Measurements from ENCODE around the gene GNPDA1. TPM values are rescaled to one million over a fixed set of nuclear protein-coding genes. Genes with fewer than 3 reads are reported as not detected.

The GNPDA1 gene
- total and polyA plus RNA-seq, 9 of the 15 experiments (the other 6 are each of a cell fraction or from before 2014, with no cell fraction given): 14.1 to 145 (median 52.2) TPM

DNA sequence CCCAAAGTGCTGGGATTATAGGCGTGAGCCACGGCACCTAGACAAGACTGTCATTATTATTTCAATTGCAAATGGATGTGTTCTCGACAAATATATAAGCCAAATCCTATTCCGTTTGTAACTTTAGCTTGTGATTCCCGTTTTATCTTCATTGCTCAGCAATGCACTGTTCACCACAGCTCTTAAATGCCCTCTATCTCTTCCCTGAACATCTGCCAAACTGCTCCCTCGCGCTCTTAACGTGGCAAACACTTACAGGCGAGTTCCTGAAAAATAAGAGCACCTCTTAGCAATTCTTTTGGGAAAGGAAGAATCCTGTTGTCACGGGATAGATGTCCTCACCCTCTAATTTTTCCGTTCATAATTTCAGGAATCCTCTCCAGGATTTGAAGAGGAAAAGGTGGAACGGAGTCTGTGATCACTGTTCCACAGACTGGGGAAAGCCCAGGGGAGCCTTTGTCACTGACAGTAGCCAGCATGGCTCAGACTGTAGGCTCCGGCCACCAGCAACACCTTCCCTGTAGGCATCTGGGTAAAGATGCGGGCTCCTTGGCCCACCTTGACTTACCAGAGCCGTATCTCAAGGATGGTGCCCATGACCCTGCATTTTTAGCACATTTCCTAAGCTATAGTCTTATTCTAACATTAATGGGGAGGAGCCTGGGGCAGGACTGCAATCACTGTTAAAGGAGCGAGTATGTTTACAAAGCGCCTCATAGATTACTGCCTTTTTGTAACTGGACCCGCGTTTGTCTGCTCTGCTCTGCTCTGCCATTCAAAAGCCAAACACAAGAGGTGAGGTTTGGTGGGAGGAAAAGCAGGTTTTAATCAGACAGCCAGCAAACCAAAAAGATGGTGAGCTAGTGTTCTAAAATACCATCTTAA lies 20.2 kb upstream of the GNPDA1 start (continued):
- TF ChIP-seq MECOM (CRISPR knock-in tag; IDR thresholded peaks at IDR 0.05) (no peak), TCF3 (CRISPR knock-in tag; IDR thresholded peaks at IDR 0.05) (peak; percentile 69), TEAD4 (IDR thresholded peaks at IDR 0.05; ENCODE audit: low read length) (peak; percentile 69; the same call in 1 of the 2 replicates), TEAD4 (CRISPR knock-in tag; IDR thresholded peaks at IDR 0.05; ENCODE audit: borderline replicate concordance) (no peak), POU5F1 (IDR thresholded peaks at IDR 0.05; ENCODE audit: borderline replicate concordance, low read depth, low read length, partially characterized antibody) (no peak), TAL1 (IDR thresholded peaks at IDR 0.05) (peak; percentile 42), PCBP1 (IDR thresholded peaks at IDR 0.05; ENCODE audit: low read depth, low read length, poor library complexity, severe bottlenecking) (no peak), NFIC (IDR thresholded peaks at IDR 0.05) (0 out of 2 replicates have a peak, but pooled peaks have one; percentile 24), RAD21 (CRISPR knock-in tag; conservative IDR thresholded peaks at IDR 0.05 in 1 of 2, IDR thresholded peaks at IDR 0.05 in 1 of 2) (no peak), TAF1 (IDR thresholded peaks at IDR 0.05; ENCODE audit: control insufficient read depth, extremely low read depth, insufficient read depth, low read length, severe bottlenecking) (no peak), CBFA2T2 (conservative IDR thresholded peaks at IDR 0.05) (peak; percentile 27; the same call in 1 of the 2 replicates), DIDO1 (tag; IDR thresholded peaks at IDR 0.05; ENCODE audit: low read depth) (no peak), ZNF717 (CRISPR knock-in tag; IDR thresholded peaks at IDR 0.05) (no peak), ZNF140 (CRISPR knock-in tag; IDR thresholded peaks at IDR 0.05) (no peak), NCOA4 (IDR thresholded peaks at IDR 0.05; ENCODE audit: partially characterized antibody) (no peak), HMGN3 (IDR thresholded peaks at IDR 0.05; ENCODE audit: borderline replicate concordance, extremely low read depth, insufficient read length, low read depth, low read length) (no peak), CBFA2T3 (IDR thresholded peaks at IDR 0.05) (peak; percentile 65)
- TF ChIP-seq, protein P1, sequence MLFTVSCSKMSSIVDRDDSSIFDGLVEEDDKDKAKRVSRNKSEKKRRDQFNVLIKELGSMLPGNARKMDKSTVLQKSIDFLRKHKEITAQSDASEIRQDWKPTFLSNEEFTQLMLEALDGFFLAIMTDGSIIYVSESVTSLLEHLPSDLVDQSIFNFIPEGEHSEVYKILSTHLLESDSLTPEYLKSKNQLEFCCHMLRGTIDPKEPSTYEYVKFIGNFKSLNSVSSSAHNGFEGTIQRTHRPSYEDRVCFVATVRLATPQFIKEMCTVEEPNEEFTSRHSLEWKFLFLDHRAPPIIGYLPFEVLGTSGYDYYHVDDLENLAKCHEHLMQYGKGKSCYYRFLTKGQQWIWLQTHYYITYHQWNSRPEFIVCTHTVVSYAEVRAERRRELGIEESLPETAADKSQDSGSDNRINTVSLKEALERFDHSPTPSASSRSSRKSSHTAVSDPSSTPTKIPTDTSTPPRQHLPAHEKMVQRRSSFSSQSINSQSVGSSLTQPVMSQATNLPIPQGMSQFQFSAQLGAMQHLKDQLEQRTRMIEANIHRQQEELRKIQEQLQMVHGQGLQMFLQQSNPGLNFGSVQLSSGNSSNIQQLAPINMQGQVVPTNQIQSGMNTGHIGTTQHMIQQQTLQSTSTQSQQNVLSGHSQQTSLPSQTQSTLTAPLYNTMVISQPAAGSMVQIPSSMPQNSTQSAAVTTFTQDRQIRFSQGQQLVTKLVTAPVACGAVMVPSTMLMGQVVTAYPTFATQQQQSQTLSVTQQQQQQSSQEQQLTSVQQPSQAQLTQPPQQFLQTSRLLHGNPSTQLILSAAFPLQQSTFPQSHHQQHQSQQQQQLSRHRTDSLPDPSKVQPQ (CRISPR knock-in tag; IDR thresholded peaks at IDR 0.05; ENCODE audit: borderline replicate concordance): no peak
- TF ChIP-seq, protein P2, sequence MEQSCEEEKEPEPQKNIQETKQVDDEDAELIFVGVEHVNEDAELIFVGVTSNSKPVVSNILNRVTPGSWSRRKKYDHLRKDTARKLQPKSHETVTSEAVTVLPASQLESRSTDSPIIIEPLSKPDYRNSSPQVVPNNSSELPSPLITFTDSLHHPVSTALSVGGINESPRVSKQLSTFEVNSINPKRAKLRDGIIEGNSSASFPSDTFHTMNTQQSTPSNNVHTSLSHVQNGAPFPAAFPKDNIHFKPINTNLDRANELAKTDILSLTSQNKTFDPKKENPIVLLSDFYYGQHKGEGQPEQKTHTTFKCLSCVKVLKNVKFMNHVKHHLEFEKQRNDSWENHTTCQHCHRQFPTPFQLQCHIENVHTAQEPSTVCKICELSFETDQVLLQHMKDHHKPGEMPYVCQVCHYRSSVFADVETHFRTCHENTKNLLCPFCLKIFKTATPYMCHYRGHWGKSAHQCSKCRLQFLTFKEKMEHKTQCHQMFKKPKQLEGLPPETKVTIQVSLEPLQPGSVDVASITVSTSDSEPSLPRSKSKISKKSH (CRISPR knock-in tag; IDR thresholded peaks at IDR 0.05): no peak
- TF ChIP-seq, protein P3, sequence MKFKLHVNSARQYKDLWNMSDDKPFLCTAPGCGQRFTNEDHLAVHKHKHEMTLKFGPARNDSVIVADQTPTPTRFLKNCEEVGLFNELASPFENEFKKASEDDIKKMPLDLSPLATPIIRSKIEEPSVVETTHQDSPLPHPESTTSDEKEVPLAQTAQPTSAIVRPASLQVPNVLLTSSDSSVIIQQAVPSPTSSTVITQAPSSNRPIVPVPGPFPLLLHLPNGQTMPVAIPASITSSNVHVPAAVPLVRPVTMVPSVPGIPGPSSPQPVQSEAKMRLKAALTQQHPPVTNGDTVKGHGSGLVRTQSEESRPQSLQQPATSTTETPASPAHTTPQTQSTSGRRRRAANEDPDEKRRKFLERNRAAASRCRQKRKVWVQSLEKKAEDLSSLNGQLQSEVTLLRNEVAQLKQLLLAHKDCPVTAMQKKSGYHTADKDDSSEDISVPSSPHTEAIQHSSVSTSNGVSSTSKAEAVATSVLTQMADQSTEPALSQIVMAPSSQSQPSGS (CRISPR knock-in tag; IDR thresholded peaks at IDR 0.05): no peak
- TF ChIP-seq, protein P4, sequence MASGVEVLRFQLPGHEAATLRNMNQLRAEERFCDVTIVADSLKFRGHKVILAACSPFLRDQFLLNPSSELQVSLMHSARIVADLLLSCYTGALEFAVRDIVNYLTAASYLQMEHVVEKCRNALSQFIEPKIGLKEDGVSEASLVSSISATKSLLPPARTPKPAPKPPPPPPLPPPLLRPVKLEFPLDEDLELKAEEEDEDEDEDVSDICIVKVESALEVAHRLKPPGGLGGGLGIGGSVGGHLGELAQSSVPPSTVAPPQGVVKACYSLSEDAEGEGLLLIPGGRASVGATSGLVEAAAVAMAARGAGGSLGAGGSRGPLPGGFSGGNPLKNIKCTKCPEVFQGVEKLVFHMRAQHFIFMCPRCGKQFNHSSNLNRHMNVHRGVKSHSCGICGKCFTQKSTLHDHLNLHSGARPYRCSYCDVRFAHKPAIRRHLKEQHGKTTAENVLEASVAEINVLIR (CRISPR knock-in tag; IDR thresholded peaks at IDR 0.05): no peak
